ENCODE results near the gene CPSF3.
A peak's percentile ranks its signal among the peaks of the same experiment; 100 is the strongest.

The CPSF3 gene

DNA sequence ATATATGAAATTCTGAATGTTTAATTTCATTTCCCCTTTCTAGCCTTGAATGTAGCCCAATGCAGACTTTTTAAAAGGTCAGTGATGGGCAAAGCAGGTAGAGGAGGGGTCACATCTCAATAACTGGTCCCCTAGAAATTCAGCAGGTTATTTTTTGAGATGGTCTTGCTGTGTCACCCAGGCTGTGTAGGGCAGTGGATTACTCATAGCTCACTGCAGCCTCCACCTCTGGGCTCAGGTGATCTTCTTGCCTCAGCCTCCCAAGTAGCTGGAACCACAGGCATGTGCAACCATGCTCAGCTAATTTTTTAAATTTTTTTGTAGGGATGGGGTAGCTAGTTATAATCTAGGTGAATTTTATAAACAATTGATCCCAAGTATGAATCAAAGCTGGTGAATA lies 59.7 kb downstream of the CPSF3 start:
- DNase-seq (ENCODE audit: extremely low read depth, low read depth): no peak
- TF ChIP-seq, protein P1, sequence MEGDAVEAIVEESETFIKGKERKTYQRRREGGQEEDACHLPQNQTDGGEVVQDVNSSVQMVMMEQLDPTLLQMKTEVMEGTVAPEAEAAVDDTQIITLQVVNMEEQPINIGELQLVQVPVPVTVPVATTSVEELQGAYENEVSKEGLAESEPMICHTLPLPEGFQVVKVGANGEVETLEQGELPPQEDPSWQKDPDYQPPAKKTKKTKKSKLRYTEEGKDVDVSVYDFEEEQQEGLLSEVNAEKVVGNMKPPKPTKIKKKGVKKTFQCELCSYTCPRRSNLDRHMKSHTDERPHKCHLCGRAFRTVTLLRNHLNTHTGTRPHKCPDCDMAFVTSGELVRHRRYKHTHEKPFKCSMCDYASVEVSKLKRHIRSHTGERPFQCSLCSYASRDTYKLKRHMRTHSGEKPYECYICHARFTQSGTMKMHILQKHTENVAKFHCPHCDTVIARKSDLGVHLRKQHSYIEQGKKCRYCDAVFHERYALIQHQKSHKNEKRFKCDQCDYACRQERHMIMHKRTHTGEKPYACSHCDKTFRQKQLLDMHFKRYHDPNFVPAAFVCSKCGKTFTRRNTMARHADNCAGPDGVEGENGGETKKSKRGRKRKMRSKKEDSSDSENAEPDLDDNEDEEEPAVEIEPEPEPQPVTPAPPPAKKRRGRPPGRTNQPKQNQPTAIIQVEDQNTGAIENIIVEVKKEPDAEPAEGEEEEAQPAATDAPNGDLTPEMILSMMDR (IDR thresholded peaks at IDR 0.05; ENCODE audit: low read depth, low read length): no peak

DNA sequence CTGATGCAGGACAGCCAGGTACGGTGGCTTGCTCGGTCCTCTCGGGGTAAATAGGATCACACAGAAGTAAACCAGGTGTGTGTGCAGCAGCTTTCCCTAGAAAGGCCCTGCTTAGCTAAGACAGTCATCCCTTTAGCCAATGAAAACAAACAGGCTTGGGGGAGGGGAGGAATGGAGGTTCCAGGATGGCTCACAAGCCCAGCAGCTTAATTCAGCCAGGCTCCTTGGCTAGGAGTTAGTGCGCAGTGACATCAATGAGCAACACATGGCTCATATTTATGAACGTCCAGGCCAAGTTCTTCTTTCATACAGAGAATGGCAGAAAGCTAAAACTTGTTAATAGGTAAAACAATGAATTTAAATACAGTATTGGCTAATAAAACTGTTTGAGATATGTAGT lies 61.1 kb downstream of the CPSF3 start:
- TF ChIP-seq, protein P1 (IDR thresholded peaks at IDR 0.05; ENCODE audit: low read depth, low read length): no peak
- peak; percentile 36 for DNase-seq (ENCODE audit: extremely low read depth, low read depth)

DNA sequence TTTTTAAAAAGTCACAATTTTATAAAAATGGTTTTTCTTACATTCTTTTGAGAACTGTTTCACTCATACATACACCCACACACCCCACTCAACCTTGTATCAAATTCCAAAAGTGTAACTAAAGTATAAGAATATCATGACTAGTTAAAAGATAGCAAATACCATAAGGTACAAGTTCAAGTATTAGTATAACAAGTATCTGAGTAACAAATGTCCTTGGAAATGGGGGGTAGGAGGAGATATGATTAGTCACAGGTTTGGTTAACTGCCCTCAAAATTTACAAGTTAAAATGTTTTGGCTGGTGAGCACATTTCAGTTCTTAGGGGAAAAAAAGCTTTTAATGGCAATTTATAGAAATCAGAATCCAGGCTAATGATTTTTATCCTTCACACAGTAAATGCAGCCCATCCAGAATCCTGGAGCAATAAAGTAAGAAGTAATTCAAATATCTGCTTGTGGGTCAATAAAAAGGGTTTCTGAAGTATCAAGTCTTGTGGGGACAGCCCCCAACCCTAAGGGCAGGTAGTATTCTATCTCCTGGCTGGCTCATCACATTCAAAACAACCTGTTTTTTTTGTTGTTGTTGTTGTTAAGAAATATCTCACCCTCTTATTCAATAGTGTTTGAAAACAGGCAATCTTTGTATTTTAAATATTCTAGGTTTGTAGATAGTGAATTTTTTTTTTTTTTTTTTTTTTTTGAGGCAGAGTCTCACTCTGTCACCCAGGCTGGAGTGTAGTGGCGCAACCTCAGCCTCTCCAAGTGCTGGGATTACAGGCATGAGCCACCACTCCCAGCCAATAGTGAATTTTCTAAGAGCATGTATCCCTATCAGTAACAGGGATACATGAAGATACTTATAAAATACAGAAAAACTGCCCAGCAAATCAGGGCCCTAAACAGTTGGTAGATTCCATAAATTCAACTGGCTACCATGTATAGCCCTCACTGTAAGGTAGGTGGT lies 65.4 kb downstream of the CPSF3 start:
- no peak for DNase-seq (ENCODE audit: extremely low read depth, low read depth)
- TF ChIP-seq, protein P1 (IDR thresholded peaks at IDR 0.05; ENCODE audit: low read depth, low read length): no peak

DNA sequence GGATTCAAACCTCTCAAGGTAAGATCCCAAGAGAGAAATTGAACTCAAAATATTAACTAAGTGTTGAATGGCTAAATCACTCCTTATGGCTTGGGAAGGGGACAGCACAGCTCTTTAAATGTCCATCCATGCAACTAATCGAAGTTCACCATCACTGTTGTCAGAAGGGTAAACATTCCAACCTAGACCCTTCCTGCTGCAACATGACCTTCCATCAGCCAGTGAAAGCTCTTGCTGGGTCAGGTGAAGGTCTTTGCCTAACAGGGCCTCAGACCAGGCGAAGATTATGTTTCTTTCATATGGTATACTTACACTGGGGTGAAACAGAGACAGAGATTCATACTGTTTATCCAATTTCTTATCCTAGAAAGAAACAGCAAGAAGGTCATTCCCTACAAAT lies 67.3 kb downstream of the CPSF3 start:
- TF ChIP-seq, protein P1 (IDR thresholded peaks at IDR 0.05; ENCODE audit: low read depth, low read length): no peak
- no peak for DNase-seq (ENCODE audit: extremely low read depth, low read depth)

DNA sequence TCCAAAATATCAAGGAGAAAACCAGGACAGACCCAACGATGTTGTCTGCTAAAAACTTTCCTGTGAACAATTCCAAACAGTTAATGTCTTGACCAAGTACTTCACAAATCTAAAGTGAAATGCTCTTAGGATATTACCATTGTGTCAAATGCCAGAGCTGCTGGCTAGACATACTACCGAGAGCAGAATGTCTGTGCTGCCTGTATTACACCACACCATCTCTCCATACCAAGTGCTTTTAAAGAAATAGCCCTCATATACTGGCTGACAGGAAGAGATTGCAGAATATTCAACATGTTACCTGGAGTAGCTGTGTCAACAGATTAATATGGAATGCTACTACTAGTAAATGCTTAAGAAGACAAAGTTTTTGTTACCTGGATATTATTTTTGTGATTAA lies 69.5 kb downstream of the CPSF3 start:
- DNase-seq (ENCODE audit: extremely low read depth, low read depth): no peak
- TF ChIP-seq, protein P1 (IDR thresholded peaks at IDR 0.05; ENCODE audit: low read depth, low read length): no peak

DNA sequence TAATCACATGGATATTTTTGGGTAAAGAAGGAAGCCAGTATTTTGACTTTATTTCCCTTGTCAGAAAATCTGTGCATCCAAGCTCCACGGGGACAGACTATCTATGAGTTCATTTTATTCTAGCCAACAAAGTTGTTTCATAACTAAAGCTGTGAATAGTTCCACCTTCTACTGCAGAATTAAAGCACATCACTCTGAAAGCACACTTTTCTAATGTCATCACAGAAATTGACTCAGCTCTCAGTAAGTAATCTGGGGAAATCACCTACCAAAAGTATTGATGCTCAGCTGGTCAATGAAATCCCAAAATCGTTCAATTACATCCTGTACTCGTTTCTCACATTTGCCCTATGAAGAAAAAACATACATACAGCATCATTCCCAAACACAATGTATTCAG lies 70.0 kb downstream of the CPSF3 start:
- no peak for DNase-seq (ENCODE audit: extremely low read depth, low read depth)
- TF ChIP-seq, protein P1 (IDR thresholded peaks at IDR 0.05; ENCODE audit: low read depth, low read length): no peak

DNA sequence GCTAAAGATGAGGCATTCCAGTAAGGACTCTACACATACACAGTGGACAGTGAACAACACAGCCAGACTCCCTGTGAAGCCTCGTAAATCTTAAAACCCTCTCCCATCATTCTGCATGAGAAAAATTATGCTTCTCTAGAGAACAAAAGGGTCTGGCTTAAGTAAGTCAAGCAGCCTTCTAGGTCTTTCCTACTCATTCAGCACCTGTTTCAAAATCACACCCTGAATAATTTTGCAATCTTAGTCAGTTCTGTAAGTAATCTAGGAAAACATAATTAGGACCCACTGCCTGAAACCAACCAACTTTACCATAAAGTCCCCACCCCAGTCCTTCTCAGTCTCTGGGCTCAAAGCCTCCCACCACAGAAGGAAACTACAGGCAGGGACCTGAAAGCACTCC lies 70.6 kb downstream of the CPSF3 start:
- TF ChIP-seq, protein P1 (IDR thresholded peaks at IDR 0.05; ENCODE audit: low read depth, low read length): no peak
- DNase-seq (ENCODE audit: extremely low read depth, low read depth): no peak
